HuH-7 (cell line): Measurements from ENCODE around the gene CHIT1.

Experiments
- DNase-seq: peaks from one replicate; pipeline ENCODE4 v3.0.0; 2011; ENCODE audit warnings: low spot score

Gene CHIT1

DNA sequence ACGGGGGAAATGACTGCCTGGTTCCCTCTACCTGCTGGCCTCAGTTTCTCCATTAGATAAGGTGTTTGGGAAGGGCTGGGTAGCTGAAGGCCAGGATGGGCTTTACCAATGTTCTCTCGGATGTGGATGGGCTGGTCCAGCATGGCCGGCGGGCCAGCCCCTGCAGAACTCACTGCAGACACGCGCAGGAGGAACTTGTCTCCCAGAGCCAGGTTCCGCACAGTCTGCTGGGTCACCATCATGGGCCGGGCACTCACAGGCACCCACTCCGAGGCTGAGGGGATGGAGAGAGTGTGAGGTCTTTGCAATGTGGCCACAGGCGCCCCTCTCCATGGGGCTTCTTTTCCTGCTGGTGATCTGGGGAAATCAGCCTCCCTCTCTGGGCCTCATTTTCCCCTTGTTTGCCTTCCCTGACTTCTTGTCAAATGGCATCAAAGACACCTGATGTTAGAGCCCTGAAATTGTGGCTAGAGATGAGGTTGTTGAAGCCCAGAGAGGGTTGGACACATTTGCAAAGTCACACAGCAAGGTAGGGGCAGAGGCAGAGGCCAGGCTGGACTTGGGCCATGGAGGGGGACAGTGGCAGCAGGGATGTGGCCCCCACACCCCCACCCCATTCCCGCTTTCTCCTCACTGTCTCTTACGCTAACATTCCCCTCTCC is 55.0 kb downstream of the CHIT1 start:
- no peak for DNase-seq

DNA sequence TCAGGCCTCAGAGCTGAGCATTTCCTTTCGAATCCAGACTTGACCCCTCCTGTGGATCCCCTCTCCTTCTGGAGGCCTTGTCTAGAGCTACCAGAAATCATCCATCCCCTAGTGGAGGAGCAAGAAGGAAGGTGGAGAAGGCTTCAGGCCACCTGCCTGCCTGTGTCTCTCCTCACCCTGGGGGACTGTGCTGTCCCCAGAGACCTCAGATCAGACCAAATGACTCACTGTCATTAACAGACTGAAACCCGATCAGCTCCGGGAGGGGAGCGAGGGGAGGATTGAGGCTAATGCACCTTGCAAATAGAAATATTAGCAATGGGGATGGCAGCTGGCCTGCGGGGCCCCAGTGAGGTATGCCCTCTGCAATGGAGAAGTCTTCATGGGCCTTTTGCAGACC is 55.9 kb downstream of the CHIT1 start:
- no peak for DNase-seq

DNA sequence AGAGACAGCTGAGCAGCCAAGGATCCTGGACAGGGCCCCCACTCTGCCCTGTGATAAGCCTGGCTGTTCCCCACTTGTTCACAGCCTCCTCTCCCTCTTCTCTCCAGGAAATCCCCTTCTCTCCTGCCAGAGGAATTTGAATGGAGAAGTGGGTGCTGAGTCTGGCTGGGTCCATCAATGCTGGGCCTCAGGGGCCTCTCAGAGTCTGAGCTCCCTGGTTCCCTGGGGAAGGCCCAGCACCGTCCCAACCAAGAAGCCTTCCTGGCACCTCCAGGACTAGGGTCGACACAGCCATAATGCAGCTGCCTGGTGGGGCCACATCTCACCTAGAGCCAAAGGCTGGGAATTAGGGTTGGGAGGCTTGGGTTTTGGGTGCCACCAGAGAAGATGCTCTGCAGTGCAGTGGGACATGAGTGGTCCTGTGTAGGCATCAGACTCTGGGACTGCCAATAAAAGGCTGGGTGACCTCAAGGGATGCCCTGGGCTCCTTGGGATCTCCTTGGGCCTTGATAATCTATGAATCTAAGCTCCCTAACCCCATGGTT is 56.4 kb downstream of the CHIT1 start:
- DNase-seq: no peak

DNA sequence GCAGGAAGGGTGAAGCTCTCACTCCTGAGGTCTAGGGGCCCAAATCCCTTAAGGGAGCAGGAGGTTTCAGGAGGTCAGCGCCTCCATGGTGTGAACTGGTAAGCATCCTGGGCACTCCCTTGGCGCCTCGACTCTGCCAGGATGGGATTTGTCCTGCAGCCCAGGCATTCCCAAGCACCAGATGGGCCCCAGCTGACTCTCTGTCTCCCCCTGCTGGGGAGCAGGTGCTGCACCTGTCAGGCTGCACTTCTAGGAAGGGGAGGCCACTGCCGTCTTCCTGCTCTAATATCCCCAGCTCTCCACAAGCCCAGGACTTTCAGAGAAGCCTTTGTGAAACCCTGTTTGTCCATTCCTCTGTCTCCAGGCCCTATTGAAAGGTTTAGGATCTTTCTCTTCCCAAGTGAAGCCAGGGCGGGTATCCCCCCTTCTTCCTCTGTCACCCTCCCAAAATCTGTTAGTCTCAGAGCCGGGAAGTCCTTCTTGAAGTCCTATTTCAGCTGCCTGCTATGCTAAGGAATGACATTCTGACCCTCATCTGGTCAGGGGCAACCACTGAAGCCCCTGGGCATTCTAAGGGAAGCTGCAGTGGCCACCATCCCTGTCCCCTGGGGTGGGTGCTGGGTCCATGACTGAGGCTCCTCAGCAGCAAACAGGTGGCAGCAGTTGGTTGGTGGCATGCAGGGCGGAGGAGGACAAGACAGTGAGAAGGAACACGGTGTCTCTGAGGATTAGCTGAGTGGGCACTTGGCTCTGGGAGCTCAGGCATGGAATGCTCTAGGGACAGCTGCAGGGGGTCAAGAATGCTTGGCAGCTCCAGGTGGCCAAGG is 57.1 kb downstream of the CHIT1 start:
- DNase-seq: peak; percentile 85

DNA sequence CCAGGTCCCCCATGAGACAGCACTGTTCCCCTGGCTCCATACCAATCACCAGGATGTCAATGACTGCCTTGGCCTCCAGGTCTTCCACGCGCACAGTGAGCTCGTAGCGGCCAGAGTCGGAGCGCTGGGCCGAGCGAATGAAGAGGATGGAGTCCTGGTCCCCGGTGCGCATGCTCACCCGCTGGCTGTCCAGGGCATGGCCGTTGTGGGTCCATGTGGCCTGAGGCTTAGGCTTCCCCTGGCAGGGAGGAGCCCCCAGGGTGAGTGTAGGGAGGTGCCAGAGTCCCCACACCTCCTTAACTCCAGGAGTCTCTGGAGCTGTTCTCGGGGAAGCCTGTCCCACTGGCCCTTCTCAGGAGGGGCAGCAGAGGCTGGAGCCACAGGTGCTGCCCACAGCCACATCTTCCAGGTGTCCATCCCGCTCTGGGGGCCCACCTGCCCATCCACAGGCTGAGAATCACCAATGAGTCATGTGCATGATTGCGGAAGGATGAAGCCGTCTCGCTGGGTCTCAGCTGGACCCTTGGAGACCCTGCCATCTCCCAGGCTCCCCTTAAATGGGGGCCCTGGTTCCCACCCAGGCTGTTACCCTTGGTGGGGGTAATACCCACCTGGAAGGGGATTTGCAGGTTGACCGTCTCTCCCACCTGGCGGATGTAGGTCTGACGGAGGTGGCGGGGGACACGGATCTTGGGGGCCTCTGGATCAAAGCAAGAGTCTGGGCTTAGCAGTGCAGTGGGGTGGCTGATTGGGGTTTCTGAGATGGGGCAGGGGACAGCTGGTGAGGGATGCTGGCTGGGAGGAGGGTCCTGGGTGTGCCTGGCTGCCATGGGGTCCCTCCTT is 57.9 kb downstream of the CHIT1 start:
- DNase-seq: no peak

DNA sequence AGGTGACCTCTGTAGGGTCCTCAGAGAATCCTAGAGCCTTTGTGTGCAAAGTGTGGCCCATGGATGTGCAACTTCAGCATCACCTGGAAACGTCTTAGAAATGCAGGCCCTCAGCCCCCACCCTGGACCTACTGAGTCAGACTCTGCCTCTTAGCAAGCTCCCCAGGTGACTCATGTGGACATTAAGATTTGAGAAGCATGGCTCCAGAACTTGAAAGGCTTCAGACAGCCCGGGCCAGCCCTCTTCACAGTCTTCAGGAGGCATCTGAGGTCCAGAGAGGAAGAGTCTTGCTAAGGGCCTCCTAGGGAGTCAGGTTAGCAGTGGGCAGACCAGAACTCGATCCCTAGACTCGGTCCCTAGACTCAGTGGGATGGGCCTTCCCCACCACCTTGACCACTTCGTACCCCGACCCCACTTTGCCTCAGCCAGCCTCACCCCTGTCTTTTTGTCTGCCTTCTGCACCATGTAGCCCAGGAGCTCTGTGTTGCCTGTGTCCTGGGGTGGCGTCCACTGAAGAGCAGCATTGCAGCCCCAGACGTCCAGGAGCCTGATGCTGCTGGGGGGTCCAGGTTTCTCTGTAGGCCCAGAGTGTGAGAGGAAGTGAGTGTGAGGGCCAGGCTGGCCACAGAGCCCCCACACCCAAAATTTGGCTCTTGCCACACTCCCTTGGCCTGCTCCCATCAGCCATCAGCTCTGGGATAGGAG is 58.7 kb downstream of the CHIT1 start:
- no peak for DNase-seq

DNA sequence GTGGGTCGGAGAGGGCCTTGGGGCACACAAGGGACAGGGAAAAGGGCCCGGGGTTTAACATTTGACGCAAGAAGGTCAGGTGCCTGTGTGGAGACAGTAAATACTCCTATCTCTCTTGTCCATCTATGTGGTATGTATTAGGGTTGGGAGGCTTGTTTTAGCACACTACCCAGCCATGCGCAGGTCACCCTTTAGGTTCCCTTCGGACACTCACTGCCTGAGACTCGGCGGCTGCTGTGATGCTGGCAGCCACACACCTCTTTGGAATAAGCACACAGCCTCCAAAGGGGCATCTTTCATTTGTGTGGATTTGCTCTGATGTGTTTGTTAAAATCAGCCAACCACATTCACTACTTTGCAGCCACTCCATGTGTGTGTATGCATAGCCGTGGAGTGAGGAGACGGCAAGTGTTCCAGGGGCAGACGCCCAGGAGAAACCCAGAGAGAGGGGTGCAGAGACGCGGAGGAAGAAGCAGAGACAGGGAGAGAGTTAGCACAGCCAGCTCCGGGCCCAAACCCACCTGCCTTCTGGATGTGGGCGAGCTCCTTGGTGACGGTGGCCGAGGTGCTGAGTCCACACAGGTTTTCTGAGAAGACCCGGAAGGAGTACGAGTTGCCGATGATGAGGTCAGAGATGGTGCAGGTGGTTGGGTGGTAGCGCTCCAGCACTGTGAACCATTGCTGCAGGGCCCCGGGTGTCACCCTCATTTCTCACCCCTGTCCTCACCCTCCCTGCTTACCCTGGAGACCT is 59.5 kb downstream of the CHIT1 start:
- DNase-seq: no peak

DNA sequence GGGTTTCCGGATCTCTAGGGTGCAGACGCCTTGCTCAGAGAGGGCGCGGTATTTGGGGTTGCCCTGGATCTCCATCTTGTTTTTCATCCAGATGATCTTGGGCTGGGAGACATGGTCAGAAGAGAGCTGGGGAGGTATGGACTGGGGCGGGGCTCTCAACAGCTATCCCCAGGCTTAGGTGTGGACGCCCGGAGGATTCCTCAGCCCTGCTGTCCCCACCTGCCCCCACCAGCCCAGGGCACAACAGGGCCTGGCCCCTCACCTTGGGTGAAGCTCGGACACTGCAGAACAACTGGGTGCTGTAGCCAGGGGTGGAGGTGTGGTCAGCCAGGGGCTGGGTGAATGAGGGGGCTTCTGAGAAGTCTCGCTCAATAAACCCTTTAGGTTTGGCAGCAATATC is 60.5 kb downstream of the CHIT1 start:
- no peak for DNase-seq

DNA sequence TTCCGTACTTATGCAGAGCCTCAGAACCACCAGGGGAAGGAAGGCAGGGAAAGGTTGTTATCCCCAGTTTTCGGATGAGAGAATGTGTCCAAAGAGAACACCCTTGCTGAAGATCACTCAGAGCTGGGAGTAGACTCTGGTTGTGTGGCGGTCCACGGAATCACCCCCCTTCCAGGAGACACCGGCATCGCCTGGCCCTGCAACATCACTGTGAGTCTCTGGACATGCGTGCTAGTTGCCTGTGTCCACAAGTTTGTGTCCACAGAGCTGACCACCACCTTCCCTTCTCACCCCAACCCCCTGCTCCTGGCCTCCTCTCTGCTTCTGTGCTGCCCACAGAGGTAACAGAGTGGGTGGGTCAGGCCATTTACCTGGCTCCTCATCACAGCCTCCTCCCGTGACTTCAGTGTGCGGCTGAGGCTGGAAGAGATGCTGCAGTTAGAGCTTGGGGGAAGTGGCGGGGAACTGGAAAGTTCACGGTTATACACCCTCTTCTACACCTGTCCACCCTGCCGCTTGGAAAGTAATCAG is 61.2 kb downstream of the CHIT1 start:
- DNase-seq: no peak

DNA sequence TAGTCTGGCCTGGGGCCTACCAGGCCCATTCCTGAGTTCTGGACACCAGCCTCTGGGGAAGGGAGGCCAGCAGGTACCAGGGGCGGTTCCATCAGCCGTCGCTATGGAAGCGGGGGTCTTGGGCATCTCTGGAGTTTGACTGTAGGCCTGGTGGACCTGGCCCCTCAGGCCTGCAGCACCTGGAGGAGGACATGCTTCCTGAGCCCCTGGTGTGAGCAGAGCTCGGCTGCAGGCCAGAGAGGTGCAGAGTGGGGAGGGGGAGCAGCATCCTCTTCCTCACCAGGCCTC is 61.6 kb downstream of the CHIT1 start:
- no peak for DNase-seq

DNA sequence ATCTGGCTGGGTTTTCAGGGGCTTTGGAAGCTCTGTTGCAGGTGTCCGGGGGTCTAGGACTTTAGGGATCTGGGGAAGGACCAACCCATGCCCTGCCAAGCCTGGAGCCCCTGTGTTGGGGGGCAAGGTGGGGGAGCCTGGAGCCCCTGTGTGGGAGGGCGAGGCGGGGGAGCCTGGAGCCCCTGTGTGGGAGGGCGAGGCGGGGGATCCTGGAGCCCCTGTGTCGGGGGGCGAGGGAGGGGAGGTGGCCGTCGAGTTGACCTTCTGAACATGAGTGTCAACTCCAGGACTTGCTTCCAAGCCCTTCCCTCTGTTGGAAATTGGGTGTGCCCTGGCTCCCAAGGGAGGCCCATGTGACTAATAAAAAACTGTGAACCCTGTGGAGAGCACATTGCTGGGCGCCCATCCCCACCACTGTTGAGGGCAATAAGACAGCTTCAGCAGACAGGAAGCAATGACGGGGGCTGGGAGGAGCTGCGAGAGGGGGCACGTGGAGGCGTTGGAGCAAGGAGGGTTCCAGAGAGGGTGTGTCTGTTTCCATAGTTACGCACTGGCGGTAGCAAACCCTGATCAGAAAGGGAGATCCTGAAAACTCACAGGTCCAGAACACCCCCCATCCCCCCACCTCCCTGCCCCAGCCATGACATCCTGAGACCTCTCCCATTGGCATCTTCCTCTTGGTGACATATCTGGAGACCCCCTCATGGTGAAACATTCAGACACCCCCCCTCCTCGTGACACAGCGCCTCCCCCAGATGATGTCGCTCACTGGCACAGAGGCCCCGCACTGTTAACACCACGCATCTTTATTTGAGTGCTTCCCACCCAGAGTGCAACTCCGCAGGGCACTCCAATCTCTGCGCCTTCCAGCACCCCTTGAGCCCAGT is 62.2 kb downstream of the CHIT1 start:
- DNase-seq: no peak

DNA sequence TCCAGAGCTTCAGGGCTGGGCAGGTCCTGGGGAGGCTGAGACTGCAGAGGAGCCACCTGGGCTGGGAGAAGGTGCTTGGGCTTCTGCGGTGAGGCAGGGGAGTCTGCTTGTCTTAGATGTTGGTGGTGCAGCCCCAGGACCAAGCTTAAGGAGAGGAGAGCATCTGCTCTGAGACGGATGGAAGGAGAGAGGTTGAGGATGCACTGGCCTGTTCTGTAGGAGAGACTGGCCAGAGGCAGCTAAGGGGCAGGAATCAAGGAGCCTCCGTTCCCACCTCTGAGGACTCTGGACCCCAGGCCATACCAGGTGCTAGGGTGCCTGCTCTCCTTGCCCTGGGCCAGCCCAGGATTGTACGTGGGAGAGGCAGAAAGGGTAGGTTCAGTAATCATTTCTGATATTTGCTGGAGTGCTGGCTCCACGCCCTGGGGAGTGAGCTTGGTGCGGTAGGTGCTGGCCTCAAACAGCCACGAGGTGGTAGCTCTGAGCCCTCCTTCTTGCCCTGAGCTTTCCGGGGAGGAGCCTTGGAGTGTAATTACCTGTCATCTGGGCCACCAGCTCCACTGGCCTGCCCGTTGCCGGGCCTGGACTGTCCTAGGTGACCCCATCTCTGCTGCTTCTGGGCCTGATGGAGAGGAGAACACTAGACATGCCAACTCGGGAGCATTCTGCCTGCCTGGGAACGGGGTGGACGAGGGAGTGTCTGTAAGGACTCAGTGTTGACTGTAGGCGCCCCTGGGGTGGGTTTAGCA is 63.1 kb downstream of the CHIT1 start:
- DNase-seq: peak; percentile 81
